GM18526 (cell line): Measurements from ENCODE around the gene CACFD1.

Experiments
- POLR2A ChIP-seq: IDR thresholded peaks from 3 replicates; pipeline ENCODE4 v1.6.1; 2011; ENCODE audit not compliant: insufficient read length; ENCODE audit errors: extremely low read depth

Gene CACFD1

DNA sequence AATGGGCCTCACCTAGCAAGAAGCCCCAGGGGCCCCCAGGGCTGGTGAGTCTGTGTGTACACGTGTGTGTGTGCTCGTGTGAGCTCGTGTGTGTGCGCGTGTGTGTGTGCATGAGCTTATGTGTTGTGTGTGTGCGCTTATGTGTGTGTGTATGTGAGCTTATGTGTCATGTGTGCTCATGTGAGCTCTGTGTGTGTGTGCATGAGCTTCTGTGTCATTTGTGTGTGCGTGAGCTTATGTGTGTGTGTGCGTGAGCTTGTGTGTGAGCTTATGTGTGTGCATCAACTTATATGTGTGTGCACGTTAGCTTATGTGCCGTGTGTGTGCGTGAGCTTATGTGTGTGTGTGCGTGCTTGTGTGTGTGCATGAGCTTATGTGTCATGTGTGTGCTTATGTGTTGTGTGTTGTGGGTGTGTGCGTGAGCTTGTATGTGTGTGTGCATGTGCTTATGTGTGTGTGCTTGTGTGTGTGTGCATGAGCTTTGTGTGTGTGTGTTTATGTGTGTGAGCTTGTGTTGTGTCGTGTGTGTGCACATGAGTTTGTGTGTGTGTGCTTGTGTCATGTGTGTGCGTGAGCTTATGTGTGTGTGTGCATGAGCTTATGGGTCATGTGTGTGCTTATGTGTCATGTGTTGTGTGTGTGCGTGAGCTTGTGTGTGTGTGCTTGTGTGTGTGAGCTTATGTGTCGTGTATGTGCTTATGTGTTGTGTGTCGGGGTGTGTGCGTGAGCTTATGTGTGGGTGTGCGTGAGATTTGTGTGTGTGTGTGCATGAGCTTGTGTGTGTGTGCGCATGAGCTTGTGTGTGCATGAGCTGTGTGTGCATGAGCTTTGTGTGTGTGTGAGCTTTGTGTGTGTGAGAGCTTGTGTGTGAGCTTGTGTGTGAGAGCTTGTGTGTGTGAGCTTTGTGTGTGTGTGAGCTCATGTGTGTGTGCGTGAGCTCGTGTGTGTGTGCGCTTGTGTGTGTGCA is 35.8 kb downstream of the CACFD1 start:
- no peak for TF ChIP-seq POLR2A

DNA sequence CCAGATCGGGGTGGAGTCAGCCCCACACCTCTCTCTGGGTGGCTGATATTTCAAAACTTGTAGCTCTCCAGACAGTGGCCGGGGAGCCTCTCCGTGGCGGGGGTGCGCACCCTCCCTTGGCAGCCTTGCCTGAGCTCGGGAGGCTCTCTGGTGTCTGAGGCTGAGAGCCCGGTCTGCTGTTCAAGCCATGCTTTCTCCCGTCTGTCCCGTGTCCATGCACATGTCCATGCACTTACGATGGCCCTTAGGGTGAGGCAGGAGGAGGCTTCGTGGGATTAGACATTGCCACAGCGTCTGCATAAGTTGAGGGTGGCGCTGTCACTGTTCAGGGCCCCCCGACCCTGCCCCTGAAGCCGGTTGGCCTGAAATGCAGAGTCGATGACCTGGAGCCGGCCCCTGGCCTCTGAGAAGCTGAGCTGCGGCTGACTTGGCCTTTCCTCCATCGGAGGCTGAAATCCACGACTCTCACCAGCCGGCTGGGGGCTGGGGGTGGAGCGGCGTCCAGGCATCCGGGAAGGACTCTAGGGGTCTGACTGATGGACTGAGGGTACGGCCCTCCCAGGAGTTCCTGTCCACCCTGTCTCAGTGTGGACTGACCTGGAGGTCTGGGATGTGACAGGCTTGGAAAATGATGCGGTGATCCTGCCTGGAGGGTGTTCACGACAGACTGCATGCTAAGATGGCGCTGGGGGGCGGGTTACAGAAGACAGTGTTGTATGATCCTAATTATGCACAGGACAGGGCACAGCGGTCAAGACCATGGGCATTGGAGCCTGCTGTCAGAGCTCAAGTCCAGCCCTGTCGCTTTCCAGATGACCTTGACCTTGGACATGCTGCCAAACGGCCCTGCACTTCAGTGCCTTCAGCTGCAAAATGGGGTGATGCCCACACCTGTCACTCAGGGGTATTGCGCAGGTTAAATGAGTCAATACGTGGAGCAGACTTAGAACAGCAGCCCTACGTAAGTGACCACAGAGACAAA is 37.4 kb downstream of the CACFD1 start:
- TF ChIP-seq POLR2A: no peak

DNA sequence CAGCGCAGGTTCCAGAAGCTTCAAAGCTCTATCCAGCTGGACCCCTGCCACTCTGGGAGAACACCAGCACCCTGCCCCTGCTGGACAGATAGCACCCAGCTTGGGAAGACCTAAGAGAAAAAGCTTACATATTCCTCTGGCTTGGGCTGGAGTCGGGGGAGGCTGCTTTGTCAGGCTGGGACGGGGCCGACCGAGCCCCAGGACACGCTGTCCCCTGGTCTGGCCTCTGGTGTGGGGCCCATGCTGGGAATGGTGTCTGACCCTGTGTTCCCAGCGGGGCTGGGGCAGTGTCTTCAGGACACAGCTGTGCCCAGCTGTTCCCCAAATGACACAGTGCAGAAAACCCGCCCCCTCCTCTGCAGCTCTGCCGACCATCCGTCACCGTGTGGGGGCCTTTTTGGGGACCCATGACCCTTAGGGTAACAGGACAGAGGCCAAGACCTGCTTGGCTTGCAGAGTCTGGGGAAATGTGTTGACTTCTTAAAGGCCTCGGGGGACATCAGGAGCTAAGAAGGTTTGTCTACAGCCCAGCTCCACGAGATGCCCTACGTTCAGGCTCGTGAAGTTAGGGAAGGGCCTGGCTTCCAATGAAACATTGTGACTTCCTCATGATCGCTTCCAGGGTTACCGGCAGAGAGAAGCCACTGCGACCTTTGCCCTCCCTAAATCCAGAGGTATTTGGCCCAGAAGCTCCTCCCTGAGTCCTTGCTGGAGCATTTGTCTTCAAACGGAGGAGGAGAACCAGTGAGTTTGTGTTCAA is 39.5 kb downstream of the CACFD1 start:
- TF ChIP-seq POLR2A: no peak

DNA sequence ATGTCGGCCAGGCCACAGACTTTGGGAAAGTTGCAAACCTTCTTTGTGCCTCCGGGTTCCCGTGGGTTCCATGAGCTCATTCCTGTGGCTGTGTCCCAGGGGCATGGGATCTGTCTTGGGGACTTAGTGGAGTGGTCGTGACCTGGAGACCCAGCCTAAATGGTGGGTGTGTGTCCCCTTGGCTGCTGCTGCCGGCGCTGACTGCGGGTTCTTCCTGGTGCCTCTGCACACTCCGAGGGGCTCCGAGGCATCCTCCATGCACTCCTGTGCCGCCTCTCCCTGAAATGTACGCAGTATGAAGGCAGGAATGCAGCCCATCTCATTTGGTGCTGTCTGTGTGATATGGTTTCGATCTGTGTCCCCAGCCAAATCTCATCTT is 40.1 kb downstream of the CACFD1 start:
- no peak for TF ChIP-seq POLR2A

DNA sequence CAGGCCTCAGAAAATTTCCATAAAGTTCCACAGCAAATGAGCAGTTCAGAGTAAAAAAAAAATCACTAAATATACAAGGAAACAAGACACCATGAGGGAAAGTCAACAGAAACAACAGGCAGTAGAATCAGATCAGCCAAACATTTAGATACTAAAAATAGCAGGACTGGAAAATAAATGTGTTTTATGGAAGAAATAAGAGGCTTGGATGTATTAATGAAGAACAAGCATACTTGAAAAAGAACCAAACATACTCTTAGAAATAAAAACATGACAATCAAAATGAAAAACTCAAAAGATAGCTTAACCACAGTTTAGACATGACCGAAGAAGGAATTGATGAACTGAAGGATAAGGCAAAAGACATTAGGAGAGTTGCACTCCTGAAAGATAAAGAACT is 42.3 kb downstream of the CACFD1 start:
- TF ChIP-seq POLR2A: no peak

DNA sequence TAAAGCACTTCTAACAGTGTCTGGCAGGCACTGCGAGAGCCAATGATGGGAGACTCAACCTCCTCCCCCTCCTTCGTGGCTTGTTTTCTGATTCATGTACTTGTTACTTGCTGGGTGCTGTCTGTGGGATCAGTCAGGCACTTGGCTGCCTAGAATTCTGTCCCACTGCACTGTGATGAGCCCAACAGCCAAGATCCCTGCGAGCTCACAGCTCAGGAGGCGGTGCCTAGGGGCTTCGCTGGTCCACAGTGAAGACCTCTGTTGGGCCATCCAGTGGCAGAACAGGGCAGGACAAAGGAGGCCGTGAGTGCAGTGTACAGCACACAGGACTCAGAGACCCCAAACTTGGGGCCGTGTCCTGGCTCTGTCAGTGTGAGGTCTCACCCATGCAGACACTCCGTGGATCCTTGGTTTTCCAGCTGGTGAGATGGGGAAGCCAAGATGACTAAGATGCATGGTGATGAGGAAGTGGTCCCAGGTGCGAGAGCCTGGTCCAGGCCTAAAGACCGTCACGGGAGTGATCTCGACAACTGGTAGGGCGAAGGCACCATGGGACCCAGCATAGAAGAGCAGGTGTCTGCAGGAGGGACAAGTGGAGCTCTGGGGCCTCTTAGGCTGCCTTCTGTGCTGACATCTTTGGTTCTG is 45.5 kb downstream of the CACFD1 start:
- TF ChIP-seq POLR2A: no peak

DNA sequence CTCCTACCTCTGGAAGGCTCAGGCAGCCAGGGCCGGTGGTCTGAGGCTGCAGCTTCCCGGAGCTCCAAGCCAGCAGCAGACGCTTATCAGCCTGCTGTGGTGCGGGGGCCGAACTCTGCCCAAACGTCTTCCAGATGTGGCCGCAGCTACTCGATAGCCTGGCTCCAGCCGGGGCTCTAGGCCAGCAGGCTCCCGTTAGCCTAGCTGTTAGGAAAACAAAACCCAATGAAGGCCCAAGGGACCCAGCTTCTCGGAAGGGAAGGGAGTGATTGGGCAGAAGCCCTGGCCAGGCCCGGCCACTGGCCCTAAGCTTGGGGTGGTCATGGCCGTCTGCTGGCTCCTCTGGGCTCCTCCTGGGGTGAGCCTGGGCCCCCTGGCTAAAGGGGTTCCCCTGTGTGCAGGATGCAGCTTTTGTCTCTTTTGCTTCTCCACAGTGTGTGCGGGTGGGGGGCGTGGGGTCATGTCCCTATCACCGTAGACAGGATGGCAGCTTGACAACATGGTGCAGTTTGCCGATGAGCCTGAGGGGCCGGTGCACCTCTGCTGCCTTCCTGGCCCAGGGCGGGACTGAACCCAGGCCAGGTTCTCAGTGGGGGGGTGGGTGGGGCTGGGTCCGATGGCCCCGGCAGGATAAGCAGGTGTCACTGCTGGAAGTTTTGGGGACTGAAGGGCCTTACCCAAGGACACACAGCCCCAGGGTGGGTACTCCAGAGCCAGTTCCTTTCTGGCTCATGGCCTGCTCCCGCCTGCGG is 46.3 kb downstream of the CACFD1 start:
- TF ChIP-seq POLR2A: no peak

DNA sequence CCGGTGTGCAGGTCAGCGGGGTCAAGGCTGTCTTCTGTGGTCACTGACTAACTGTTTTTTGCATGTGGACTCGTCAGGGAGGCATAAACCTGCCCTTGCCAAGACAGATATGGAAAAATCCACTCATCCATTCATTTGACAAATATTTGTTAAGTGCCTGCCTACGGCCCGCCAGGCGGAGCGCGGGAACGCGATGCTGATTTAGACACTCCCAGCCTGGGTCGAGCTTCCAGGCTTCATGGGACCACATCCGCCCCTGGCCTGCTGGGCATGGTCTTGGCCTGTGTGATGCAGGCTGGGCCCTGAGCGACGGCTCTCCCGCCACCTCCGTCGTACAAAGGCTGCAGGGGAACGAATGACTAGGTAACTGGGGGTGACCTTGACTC is 46.9 kb downstream of the CACFD1 start:
- TF ChIP-seq POLR2A: no peak

DNA sequence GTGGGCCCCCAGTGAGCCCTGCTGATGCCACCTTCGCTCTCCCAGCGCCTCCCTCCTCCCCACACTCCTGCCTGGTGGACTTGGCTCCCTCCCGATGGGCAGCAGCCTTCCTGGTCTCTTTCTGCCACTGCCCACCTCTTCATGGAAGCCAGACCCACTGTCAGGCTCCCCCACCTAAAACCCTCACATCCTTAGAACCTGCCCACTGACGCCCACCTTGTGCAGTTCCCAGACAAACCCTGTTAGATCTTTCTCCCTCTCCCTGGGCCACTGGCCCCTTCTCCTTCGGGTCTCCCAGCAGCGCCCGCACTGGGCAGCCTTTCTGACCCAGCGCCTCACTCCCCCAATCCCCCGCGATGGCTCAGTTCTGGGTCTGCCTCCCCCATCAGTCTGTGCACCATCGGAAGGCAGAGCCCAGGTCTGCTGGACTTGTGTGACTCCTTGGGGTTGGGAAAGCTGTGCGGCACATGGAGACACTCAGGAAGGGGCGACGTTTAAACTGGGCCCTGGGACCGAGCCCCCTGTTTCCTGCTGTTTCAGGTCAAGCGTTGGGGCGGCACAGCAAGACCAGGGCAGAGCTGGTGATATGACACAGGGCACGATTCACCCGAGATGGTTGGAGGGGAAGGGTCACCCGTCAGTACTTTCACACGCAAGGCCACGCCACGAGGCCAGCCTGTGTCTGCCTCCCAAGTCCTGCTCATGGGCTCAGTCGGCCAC is 47.6 kb downstream of the CACFD1 start:
- TF ChIP-seq POLR2A: no peak

DNA sequence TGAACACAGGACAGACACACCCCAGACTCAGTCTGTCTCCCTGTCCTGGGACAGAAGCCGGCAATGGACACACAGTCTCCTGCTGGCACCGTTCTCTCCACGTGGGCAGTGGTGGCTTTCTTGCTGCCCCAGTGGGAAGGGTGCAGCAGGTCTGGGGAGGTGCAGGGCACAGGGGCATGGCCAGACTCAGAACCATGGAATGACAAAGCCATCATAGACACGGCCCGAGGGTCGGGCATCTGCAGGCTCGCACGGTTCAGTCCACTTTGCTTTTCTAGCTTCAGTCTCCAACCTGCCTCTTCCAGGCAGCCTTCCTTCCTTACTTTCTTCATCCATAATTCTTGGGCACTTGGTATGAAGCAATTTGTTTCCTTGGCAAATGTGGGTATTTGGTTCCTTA is 48.3 kb downstream of the CACFD1 start:
- TF ChIP-seq POLR2A: no peak

DNA sequence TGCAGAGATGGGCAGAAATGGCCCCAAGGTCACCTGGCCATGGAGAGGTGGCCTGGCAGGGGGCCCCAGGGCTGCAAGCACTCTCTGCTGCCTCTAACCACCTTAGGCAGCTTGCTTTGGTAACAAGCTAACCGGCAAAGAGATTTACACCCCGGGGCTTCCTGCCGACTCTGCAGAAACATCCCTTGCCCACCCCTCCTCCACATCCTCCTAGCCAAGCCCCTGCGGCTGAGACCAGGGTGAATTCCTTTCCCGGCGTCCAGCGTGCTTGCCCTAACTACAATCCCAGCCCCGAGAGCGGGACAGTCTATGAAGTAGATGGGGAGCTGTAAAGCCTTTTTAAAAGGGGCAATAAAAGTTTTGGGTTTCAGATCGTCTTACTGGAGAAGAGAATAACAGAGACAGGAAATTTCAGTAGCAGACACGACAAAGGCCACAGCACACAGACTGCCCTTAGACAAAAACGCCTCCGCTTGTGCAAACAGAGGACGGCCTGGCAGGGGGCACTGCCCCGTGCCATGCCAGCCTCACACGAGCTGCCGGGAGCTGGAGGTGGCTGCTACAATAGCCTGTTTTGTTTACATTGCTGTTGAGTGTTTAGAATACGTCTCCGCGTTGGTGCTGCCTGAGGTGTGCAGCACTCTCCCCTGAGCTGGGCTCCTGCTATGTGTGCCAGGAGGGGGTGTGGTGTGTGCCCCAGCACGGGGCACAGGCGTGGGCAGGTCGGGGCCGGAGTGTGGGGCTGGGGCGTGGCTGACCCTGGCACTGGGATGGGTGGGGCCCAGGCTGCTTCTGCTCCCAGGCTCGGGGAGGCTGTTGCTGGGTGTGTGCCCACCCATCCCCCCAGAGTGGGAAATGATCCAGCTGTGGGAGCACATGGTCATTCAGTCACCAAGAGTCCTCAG is 49.7 kb downstream of the CACFD1 start:
- TF ChIP-seq POLR2A: no peak

DNA sequence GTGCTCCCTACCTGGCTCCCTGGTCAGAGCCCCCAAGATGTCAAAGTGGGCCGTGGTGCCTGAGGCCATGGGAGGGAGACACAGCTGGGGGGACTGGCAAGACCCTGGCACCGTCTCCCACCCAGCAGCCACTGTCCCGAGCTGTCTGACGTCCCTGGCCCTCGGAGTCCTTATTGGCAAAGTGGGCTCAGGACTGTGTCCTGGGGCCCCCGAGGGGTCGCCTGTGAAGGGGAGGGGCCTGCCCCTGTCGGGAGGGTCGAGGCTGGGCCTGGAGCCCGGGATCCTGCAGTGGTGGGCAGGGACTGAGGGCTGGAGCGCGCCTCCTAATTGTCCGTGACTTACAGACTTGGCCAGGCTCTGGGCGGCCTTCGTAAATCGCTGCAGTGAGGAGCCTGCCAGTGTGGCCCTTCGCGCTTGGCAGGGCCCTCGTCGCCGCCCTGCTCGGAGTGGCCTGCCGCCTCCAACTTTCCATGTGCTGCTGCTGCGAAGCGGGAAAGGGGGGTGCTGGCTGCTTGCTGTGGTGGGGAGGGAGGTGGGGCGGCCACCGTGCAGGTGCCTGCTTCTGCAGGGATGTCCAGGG is 51.2 kb downstream of the CACFD1 start:
- TF ChIP-seq POLR2A: no peak
